ENCODE measurements around the gene NRSN1.
A peak's percentile ranks its signal among the peaks of the same experiment; 100 is the strongest.
"Not testable (repeated sequence)": the region's sequence is repeated elsewhere in the genome, so short reads cannot be mapped to it uniquely, and the experiment has no call there.

The NRSN1 gene, protein sequence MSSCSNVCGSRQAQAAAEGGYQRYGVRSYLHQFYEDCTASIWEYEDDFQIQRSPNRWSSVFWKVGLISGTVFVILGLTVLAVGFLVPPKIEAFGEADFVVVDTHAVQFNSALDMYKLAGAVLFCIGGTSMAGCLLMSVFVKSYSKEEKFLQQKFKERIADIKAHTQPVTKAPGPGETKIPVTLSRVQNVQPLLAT

DNA sequence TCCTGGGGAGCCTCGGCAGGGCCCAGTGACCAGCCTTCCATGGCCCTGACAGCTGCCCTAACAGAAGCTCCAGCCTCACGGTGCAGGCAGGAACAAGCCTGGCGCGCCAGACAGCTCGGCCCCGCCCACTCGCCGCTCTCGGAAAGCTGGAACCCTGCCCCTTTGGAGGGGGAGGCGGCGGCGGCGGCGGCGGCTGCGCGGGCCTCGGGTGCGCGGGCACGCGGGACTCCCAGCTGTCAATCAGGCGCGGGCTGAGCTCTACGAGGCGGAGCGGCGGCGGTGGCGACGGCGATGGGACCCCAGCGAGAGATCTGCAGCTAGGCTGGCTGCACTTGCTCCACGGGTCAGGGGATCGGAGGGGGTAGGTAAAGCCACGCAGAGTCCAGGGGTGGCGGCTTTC, at the start of gene NRSN1:
NRSN1 (plus strand) TSS at position 236 of the 400 bp plus-strand sequence. CDS start 8,113 bp downstream, outside the sequence.
- DNase-seq = peak; percentile 82

DNA sequence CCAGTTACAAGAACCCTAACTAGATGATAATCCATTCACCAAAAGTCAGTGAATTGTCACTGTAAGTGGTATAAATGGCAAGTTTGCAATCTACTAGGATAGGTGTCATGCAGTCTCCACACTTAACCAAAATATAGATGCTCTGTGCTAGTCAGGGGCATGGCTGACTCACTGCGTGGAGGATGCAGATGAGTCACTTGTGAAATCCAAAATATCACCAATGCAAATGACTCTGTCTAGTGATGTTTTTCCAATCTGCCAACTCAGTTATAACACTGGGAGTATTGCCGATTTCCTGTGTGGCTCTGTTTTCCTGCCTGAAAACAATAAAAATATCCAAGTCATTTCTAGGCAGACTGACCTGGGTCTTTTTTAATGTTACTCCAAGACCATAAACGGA, 47.8 kb upstream of the NRSN1 start:
- DNase-seq = no peak

DNA sequence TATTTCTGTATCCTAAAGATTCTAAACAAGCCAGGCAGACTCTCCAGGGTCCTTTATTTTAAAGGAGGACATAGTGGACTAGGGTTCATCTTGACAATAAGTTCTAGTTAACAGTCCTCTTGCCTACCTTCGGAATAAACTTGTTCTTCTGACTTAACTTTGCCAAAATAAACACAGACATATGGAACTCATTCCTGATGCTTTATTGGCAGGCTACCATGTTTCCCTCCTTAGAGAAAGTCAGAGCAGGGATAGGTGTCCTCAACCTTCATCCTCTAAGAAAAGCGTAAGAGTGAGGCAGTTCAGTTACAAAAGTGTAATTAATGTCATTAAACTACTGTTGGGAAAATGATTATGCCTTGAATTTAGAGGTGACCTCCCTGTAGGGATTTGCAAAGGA, 46.9 kb upstream of the NRSN1 start:
- peak; percentile 54 for DNase-seq

DNA sequence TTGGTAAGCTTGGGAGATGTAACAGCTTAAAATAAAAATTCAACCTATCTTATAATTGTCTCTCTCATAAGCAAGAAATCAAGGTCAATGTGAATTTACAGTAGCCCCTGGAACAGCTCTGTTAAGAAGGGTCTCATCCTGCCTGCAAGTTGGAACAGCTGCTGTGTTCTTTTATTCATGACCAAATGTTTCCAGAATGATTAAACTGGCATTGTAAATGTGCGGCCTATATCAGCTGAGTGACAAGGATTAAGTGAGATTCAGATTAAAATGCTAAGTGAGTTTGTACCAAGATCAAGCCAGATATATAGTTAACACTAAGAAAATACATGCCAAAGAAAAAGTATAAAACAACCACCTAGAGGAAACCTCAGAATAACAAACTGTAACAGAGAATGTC, 45.3 kb upstream of the NRSN1 start:
- peak; percentile 55 for DNase-seq

DNA sequence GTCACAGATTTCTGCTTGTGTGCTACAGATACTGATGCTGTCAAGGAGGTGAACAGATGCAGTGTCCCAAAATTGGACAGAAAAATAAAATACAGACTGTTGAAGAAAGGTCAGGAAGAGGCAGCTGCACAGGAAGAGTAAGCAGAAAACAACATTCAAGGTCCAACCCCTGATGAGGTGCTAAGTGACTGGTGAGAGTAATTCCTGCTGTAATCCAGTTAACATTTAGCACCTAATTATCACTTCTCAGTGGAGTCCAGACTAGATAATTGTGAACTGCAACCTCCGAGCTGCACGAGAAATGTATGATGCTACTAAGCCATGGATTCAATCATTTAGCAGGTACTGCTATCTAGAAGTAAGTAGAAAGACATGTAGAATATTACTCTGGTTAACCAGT, 36.3 kb upstream of the NRSN1 start:
- no peak for DNase-seq

DNA sequence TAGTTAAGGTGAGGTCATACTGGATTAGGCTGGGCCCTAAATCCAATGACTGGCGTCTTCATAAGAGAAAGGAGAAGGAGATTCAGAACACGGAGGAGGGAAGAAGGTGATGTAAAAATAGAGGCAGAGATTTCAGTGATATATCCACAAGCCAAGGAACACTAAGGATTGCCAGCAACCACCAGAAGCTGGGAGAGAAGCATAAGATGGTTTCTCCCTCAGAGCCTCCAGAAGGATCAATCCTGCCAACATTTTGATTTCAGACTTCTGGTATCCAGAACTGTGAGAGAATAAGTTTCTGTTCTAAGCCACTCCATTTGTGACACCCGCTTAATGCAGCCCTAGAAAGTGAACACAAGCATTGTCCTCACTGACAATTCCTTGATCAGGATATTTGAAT, 33.6 kb upstream of the NRSN1 start:
- no peak for DNase-seq

DNA sequence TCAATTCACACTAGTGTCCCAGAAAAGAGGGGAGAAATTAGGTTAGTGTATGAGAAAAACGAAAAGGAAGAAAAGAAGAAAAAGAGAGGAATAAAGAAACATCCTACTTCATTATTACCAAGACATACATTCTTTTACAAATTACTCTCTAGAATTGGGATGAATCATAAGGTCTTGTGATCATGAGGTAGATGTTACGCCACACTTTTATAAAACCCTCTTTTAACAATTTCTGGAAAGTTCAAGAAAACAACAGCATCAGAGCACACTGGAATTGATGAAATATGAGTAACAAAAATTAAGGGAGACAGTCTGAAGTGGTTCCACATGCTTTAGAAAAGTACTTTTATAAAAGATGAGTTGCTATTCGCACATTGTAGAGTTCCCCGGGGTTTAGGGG, 32.6 kb upstream of the NRSN1 start:
- DNase-seq = no peak

DNA sequence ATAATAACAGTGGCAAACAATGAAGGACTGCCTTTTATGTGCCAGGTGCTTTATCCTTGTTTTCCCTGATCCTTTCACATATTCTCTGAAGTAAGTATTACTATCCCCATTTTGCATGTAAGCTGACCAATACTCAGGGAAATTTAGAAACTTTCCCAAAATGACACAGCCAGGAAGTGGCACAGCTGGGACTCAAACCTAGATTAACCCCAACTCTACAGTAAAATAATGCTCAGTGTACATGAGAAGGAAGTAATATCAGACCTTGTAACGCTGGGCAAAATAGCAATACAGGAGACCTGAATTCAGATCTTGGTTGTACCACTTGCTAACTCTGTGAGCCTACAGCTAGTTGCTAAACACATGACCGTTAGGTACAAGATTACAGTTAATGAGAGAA, 26.8 kb upstream of the NRSN1 start:
- no peak for DNase-seq

DNA sequence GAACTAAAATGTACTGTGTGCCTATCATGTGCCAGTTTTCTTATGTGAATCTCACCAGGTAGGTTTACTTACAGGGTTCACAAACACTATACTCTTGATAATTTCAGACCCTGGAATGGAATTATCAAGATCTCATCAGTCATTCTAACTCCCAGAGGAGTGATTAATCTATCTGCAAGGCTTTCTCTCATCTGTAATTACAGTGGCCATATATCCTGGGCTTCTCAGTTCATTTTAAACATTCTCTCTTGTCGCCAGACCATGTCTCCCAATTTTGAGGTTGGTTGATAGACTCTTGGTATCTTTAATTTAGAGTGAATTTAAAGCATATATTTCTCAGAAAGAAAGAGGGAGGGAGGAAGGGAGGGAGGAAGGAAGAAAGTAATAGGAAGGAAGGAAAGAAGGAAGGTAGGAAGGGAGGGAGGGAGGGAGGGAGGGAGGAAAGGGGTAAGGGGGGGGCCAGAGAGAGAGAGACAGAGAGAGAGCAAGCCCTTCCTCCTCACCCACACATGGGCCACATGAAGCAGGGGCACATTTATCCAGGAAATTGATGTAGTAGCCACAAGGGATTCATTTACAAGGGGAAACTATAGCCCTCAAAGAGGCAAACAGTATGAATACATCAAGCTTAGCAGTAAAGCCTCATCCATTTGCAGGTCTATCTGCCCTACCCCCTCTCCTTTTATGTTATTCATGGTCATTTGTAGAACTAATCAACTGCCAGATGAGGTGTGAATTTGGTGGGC, 25.8 kb upstream of the NRSN1 start:
- DNase-seq = no peak

DNA sequence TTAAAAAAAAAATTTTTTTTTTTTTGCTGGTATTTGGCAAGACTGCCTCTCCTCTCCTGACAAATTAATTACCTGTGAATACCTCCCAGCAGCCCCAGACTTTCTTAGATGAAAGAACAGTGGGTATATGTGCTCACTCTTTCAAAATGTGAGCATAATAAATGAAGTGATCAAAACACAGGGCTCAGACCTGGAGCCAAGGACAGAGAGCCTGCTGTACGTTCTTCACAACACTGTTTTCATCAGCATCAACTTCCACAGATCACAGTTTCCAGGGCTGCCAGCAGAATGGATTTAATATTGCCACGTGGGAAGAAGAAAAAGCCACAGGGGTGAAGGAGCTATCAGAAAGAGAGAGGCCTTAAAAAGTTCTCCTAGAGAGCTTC, 25.3 kb upstream of the NRSN1 start:
- no peak for DNase-seq

DNA sequence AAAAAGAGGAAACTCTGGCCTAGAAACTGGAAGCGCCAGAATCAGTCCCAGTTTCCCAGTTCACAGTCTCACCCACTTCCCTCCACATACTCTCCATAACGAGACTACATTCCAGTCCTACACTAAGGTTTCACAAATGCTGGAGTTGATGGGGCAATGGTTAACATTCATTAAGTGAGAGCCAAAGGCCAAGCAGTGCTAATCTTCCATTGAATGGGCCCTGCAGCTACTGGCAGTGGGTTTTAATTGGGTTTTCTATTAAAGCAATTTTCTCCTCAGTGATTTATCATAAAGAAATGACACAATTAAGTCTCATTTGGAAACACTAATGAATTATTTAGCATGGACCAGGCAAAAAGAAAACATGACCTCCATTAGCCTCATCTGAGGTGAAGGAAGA, 20.8 kb upstream of the NRSN1 start:
- DNase-seq = peak; percentile 90

DNA sequence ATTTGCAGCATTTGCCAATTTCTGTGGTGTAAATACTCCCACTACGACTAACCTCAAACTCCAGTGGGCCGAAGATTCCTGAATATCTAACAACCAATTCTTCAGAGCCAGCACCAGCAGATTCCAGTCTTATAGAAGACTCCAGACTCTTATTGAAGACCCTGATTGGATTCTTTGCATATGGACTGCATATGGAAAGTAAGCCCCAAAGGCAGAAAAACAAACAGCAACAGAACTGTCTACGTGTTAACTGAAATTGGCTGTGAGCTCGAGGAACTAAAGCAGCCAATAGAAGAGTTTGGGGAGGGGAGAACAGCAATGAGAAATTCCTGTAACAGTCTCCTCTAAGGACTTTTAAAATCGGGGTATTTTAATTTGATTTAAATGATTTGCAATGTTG, 19.7 kb upstream of the NRSN1 start:
- DNase-seq = no peak

DNA sequence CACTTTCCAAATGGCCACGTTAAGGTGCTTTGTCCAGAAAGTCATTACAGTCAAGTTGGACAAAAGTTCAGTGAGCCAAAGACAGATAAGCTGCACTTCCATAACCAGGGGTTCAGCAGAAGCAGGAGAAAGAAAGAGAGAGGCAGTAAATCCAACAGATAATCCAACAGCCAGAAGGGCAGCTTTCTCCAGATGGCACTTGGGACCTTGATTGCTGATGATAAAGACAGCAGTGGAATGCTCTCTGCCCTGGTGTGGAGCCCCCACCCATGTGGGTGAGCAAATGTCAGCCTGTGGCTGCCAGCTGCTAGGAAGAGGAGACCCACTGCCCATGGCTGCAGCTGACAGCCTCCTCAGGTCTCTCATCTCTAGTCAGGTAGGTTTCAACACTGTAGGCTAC, 18.7 kb upstream of the NRSN1 start:
- peak; percentile 39 for DNase-seq

DNA sequence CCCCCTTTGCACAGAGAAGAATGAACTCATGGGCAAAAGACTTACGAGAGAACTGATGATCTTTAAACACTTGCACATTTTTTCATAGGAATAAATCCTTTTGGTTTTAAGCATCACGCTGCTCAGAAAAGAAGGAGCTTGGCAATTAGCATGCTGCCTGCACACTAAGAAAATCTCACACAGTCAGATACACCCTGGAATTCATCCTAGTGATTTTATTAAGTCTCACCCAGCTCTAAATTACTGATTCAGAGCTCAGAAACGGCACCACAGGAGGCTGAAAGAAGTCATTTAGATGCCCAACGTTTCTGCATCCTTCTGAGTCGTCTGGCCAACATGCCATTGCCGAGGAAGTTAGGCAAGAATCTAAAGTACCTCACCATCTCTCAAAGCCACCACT, 18.0 kb upstream of the NRSN1 start:
- no peak for DNase-seq

DNA sequence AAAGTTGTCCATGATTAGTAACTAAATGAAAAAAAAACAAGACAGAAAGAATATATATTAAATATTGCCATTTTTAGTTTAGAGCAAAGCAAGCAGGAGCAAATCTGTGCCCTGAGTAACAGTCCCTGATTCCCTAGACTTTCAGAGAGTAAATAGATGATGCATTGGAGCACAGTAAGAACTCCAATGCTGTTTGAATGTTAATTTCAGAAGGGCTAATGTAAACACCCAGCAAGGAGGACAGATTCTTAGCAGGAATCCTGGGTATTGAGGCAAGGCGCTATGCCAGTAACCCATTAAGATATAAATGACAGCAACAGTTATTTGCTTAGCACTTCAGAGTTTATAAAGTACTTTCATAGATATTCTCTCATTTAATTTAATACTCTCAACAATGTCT, 15.6 kb upstream of the NRSN1 start:
- no peak for DNase-seq

DNA sequence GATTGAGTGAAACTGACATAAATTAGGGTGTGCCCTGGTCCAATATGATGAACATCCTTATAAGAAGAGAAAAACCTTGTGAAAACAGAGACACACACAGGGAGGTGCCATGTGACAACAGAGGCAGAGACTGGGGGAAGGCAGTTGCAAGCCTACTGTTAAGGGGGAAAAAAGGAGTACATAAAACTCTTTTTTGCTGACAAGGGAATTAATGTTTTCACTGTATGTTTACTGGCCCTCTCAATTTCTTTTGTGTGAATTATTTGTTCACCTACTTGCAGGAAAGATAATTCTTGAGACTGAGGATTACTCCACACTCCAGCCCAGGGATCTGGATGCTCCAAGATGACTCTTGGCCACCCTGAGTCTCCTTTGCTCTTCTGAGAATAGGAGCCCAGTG, 12.1 kb upstream of the NRSN1 start:
- DNase-seq = no peak

DNA sequence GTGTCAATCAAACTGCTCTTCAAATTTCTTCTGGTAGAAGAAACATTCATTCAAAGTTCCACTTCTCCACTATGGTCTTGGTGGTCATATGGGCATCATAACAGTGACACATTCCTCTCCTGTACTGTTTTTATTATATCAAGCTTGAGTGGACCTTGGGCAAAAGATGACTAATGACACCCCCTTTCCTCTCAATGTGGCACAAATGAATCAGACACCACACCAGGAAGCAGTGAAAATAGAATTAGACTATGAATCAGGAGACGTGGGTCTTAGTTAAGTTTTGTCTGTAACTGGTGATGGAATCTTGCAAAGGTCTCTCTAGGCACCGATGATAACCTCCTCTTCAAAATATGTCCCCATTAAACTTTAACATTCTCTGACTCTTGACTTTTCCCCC, 9.0 kb upstream of the NRSN1 start:
- DNase-seq = no peak

DNA sequence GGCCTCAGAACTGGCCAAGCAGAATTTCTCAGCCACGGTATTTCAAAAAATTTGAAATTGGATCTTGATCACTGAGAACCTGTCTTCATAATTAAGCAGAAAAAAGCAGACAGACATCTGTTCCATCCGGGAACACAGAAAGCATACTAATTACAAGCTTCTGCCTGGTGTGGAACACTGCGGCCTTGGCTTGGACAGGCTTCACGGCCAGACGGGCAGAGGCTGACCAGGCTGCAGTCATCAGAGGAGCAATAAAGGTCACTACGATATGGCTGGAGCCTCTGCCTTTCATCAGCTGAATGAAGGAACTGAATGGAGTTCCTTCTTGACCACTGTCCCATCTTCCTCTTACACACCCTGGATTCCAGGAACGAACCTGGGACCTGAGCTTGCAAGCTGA, 3.9 kb upstream of the NRSN1 start:
- DNase-seq = no peak

DNA sequence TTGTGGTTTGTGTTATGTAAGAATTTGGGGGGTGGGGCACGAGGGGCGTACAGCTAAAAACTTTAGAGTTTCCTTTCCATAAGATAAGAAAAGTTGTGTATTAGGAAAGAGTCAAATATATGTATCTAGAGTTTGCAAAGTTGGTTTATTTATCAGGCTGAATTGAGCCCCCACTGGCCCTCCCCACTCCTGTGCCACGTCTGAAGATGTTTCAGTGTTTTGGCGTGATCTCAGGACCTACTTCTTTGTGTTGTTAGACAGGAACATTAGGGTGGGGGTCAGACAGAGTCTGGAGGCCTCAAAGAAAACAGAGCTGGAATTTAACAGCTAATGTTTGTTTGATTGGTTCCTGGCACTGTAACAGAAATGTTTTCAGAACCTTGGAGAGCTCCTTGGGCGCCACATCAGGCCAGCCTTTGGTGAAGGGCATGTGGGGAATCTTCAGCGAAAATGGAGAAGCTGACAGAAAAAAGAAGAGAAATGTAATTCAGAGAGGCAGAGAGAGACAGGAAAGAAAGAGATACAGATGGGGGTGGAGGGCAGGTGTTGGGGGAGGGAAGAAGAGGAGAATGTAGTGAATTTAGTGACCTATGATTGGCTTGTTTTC, 674 bp downstream of the NRSN1 start:
- peak; percentile 96 for DNase-seq

DNA sequence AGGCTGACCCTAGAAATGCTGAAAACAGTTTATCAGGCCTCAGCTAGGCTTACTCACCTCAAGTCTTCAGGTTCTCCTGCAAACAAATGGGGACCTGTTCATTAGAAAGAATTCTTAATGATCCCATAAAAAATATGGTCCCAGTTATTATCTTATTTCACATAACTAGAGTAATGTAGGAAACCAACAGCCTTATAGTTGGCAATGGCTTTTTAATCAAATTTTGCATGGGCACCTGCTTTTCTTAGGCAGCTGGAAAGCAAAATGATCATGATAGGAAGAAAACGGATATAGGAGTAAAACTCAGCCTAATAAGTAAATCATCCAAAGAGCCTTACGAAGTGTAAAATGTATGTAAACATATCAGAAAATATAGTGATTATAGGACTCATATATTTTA, 1.3 kb downstream of the NRSN1 start:
- DNase-seq = no peak

DNA sequence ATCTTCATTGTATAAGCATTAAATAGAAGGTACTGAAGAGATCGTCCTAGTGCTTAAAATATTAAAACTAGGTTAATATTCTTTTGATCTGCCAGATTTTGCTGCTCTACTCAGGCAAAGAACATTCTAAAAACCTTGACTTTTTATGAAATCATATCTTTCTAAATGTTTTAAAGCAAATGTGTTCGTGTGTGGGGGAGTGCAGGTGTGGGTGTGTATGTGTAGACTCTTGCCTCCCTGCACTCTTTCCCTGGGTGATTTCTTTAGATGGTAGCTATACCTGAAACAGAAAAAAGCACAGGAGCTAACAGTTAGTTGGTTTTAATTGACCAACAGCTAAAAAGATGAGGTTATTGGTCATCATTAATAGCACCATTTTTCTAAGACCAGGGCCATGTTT, 5.7 kb downstream of the NRSN1 start:
- no peak for DNase-seq

DNA sequence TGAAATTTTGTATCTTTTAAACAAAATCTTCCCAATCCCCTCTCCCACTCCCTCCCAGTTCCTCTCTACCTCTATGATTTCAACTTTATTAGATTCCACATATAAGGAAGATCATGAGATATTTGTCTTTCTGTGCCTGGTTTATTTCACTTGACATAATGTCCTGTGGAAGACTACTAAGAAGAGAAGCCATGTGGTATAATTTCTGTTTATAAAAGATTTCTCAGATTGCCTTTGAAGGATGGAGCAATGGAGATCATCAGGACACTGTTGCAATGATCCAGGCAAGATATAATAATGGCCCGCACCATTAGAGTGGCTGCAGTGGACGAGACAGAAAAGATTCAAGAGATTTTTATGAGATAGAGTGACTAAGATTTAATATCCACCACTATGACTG, 13.1 kb downstream of the NRSN1 start:
- DNase-seq = no peak

DNA sequence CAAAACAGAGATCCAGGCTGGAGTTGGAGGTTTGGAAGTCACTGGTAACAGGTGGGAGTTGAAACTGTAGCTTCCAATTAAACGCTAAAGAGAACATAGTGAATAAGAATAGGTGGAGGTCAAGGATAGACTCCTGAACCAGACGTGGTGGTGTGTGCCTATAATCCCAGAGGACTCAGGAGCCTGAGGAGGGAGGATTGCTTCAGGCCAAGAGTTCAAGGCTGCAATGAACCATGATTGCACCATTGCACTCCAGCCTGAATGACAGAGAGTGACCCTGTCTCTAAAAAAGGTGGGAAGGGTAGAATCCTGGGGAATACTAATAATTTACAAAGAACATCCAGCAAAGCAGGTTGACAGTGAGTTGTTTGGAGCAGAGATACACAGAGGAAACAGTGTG, 13.6 kb downstream of the NRSN1 start:
- no peak for DNase-seq

DNA sequence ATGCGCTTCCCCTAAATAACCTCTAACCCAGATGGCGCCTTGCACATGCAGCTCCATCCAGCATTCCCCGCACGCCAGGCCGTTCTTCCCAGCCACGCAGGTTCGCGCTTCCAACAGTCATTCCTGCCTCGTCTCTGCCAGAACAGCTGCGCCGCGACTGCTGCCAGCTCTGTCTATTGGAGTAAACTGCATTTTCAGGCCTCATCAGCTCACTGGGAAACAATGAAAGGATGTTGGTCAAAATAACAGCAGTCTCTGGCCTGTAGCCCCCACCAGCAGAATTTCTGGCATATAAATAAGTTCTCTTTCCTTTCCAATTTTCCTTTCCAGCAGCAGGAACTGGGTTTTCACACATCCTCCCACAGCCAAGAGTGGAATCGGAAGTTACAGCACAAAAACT, 14.6 kb downstream of the NRSN1 start:
- no peak for DNase-seq

DNA sequence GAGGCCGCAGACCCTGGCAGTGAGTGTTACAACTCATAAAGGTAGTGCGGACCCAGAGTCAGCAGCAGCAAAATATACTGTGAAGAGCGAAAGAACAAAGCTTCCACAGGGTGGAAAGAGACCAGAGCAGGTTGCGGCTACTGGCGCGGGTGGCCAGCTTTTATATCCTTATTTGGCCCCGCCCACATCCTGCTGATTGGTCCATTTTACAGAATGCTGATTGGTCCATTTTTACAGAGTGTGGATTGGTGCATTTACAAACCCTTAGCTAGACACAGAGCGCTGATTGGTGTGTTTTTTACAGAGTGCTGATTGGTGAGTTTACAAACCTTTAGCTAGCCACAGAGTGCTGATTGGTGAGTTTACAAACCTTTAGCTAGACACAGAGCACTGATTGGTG, 16.7 kb downstream of the NRSN1 start:
- DNase-seq = not testable (repeated sequence)
